Activated naive CD4-positive, alpha-beta T cell treated with anti-CD3 and anti-CD28 coated beads, Interleukin-2, amount 50 U/mL, for 72 hours (primary cell): Measurements from ENCODE around the gene ZSCAN2. TPM values are rescaled to one million over a fixed set of nuclear protein-coding genes. Genes with fewer than 3 reads are reported as not detected.
A peak's percentile ranks its signal among the peaks of the same experiment; 100 is the strongest.
"Not testable (repeated sequence)": the region's sequence is repeated elsewhere in the genome, so short reads cannot be mapped to it uniquely, and the experiment has no call there.

Experiments used
- ATAC-seq, 2 donors: fragments of 150-1000 bp; cut with Tn5 transposase; 2 replicates each; pipeline ENCODE4 v1.10.0; 2021; ENCODE audit warnings: mild to moderate bottlenecking in 2 of 2, moderate library complexity in 2 of 2
- DNase-seq, 2 donors: peaks; one replicate each; pipeline ENCODE4 v3.0.0; 2021 to 2022; ENCODE audit warnings: low spot score in 2 of 2
- H3K27ac Mint-ChIP-seq, 2 donors: one replicate each; pipeline ENCODE4 v1.8.0; 2022; ENCODE audit warnings: mild to moderate bottlenecking in 2 of 2, mixed read lengths in 2 of 2
- H3K36me3 Mint-ChIP-seq, 2 donors: one replicate each; pipeline ENCODE4 v1.8.0; 2022; ENCODE audit warnings: mixed read lengths in 2 of 2
- H3K9me3 Mint-ChIP-seq, 2 donors: one replicate each; pipeline ENCODE4 v1.8.0; 2022; ENCODE audit warnings: mixed read lengths in 2 of 2
- total RNA-seq, 2 donors: library from RNA; stranded (reverse); gene quantifications; one replicate each; pipeline ENCODE4 v1.2.3, GENCODE V29; 2022

The ZSCAN2 gene
- 1 to 10 TPM; 5.6 to 6.2 TPM for total RNA-seq

- peak; percentile 94 to 95 for DNase-seq
- H3K36me3 Mint-ChIP-seq, result peaks cover 0 to 5% of the 10 kb centered on the region in 2 donors
- peak; percentile 98 for ATAC-seq
- H3K9me3 Mint-ChIP-seq, result no peaks in the 10 kb centered on the region
- peak within 1 kb of the TSS; percentile 70 to 73 for H3K27ac Mint-ChIP-seq
Observed at GRCh38 chr15:84600687-84601554, at the start of gene ZSCAN2. TSS of gene ZSCAN2 (plus strand) at chr15:84601009. CDS start at chr15:84603928, 2,919 bp downstream.

GRCh38 chr15:84551624-84552023 is 49.2 kb upstream of the ZSCAN2 start:
- H3K36me3 Mint-ChIP-seq, result peaks cover 0 to 14% of the 10 kb centered on the region in 2 donors
- not testable (repeated sequence) for H3K9me3 Mint-ChIP-seq, H3K27ac Mint-ChIP-seq, DNase-seq, ATAC-seq

DNA sequence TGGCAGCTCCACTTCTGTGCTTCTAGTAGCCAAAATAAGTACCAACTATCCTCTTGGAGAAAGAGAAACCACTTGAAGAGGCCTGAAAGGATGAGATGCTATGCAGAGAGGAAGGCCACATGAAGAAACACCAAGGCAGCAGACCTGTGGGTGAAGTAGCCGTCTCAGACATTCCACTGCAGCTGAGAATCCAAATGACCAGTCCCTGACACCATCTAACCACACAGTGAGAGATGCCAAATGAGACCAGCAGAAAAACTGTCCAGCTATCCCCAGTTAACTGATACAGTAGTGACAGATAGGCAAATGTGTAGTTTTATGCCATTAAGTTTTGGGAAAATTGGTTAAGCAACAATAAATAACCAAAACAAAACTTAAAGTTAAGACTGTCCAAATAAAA is 47.9 kb upstream of the ZSCAN2 start:
- ATAC-seq (no peak), DNase-seq (no peak)
- H3K9me3 Mint-ChIP-seq, result no peaks in the 10 kb centered on the region
- H3K27ac Mint-ChIP-seq, result no peak overlapping the region
- peaks cover 0 to 9% of the 10 kb centered on the region in 2 donors for H3K36me3 Mint-ChIP-seq

DNA sequence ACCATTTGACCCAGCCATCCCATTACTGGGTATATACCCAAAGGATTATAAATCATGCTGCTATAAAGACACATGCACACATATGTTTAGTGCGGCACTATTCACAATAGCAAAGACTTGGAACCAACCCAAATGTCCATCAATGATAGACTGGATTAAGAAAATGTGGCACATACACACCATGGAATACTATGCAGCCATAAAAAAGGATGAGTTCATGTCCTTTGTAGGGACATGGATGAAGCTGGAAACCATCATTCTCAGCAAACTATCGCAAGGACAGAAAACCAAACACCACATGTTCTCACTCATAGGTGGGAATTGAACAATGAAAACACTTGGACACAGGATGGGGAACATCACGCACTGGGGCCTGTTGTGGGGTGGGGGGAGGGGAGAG is 44.1 kb upstream of the ZSCAN2 start:
- not testable (repeated sequence) for H3K36me3 Mint-ChIP-seq, DNase-seq, H3K9me3 Mint-ChIP-seq, ATAC-seq, H3K27ac Mint-ChIP-seq

DNA sequence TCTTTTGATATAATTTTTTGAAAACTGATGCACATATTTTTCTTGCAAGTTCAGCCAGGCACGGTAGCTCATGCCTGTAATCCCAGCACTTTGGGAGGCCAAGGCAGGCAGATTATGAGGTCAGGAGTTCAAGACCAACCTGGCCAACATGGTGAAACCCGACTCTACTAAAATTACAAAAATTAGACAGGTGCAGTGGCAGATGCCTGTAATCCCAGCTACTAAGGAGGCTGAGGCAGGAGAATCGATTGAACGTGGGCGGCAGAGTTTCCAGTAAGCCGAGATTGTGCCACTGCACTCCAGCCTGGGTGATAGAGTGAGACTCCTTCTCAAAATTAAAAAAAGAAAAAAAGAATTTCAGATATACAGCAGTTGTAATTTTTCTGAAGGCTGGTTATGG is 32.8 kb upstream of the ZSCAN2 start:
- not testable (repeated sequence) for ATAC-seq, H3K9me3 Mint-ChIP-seq, DNase-seq, H3K27ac Mint-ChIP-seq, H3K36me3 Mint-ChIP-seq

GRCh38 chr15:84570164-84570735 is 30.6 kb upstream of the ZSCAN2 start:
- H3K36me3 Mint-ChIP-seq, result no peaks in the 10 kb centered on the region
- no peaks in the 10 kb centered on the region for H3K9me3 Mint-ChIP-seq
- DNase-seq (peak; percentile 57 to 60), ATAC-seq (peak; percentile 65 to 66)
- peak overlapping the region; percentile 74 to 77 for H3K27ac Mint-ChIP-seq

GRCh38 chr15:84572231-84572630 is 28.6 kb upstream of the ZSCAN2 start:
- Mint-ChIP-seq H3K27ac (no peak overlapping the region), H3K36me3 (no peaks in the 10 kb centered on the region), H3K9me3 (no peaks in the 10 kb centered on the region)
- ATAC-seq, result no peak
- no peak for DNase-seq

DNA sequence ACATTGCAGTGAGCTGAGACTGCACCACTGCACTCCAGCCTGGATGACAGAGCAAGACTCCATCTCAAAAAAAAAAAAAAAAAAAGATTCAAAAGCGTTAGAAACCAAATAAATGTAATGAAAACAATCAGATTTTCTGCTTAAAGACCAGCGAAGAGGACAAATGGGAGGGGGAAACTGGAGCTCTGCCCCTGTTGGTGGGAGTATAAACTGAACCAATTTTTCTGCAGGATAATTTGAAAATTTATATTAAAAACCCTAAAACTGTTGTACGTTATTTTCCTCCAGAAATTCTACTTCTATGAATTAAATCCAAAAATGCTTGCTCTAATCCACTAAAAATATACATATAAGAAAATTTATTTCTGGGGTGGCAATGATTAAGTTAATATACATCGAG is 25.3 kb upstream of the ZSCAN2 start:
- ATAC-seq, result no peak
- Mint-ChIP-seq H3K27ac (no peak overlapping the region), H3K36me3 (no peaks in the 10 kb centered on the region), H3K9me3 (no peaks in the 10 kb centered on the region)
- DNase-seq, result no peak

DNA sequence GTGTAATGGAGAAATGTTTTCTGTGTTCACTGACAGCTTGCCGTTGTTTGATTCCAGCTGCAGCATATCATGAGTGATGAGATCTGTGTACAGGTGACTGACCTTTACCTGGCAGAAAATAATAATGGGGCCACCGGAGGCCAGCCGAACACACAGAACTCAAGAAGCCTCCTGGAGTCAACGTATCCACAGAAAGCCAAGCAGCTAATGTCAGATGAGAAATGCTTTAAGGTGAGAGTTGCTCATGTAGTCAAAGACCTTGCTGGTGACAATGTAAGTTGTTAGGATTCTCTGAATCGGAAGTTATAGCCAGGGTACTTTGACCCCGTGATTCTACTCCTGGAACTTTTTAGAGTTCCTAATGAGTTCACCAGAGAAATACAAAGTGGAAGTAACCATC is 22.9 kb upstream of the ZSCAN2 start:
- ATAC-seq, result not testable (repeated sequence)

DNA sequence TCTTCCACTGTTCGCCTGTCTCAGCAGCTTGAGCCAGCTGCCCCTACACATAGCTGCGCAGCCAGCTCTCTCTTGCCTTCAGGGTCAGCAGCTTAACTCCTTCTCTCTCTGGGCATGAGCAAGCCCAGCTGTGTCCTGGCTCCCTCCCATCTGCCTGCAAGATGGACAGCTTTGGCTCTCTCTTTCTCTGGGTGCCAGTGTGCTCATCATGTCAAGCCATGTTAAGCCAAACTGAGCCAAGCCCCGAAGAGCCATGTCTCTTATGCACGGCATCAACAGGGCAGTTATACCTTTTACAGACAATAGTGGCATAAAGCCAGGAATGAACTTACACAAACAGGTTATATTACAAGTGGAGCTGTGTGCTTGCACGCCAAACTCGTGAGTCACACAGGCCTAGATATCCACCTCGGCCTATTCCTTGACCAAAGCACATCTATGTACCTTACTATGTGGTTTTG is 21.5 kb upstream of the ZSCAN2 start:
- not testable (repeated sequence) for H3K36me3 Mint-ChIP-seq, DNase-seq, H3K27ac Mint-ChIP-seq, ATAC-seq, H3K9me3 Mint-ChIP-seq

More for the DNA sequence above, 22.9 kb upstream of the ZSCAN2 start:
- not testable (repeated sequence) for DNase-seq, H3K9me3 Mint-ChIP-seq, H3K27ac Mint-ChIP-seq, H3K36me3 Mint-ChIP-seq

DNA sequence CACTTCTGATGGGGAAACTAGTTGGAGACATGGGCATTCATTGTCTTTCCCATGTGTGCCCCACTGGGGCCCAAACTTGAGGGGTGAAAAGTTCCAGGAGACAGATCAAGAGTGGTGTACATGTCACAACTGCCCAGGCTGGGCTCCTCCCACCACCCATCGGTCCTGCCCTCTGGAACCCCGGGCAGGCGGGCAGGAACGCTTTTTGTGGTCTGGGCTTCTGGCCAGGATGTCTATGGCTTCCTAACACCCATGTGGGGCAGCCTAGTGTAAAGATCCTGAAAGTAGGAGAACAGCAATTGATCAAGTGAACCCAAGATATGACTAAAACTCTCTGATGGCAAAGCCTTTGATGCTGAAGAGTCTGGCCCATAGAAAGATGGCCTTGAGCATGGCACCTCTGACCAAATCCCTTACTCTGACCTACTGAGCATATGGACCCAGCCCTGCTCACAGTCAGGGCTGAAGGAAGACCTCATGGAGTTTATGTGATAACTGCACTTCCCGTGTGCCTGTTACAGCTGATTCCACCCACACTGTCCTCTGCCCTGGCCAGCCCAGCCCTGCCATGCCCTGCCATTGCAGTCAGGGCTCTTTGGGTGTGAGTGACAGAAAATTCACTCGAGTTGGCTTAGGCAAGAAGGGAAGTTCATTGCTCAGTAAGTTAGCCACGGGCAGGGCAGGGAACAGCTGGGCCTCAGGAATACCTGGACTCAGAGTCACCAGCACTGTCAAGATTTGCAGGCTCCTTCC is 19.0 kb upstream of the ZSCAN2 start:
- H3K27ac Mint-ChIP-seq, H3K36me3 Mint-ChIP-seq, DNase-seq, ATAC-seq, H3K9me3 Mint-ChIP-seq: not testable (repeated sequence)

DNA sequence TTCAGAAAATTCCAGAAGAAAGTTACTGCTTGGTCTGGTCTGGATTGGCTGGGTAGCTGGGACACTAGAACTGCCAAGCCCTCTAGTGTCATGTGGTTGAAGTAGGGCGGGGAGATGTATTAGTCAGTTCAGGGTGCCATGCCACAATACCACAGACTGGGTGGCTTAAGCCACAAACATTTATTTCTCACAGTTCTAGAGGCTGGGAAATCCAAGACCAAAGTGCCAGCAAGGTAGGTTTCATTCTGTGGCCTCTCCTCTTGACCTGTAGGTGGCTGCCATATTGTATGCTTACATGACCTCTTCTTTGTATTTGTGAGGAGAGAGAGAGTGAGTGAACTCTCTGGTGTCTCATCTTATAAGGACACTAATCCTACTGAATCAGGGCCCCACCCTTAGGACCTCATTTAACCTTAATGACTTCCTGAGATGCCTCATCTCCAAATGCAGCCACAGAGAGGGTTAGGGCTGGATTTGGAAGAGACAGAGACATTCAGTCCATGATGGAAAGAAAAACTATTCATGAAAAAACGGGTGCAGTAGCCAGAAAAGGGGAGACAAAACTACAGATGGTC is 18.1 kb upstream of the ZSCAN2 start:
- ATAC-seq (peak; percentile 28 to 85), DNase-seq (no peak)
- no peaks in the 10 kb centered on the region for H3K36me3 Mint-ChIP-seq
- H3K27ac Mint-ChIP-seq, result peak overlapping the region in 1 of 2 donors; percentile 48
- no peaks in the 10 kb centered on the region for H3K9me3 Mint-ChIP-seq

GRCh38 chr15:84583921-84584320 is 16.9 kb upstream of the ZSCAN2 start:
- DNase-seq, H3K27ac Mint-ChIP-seq, H3K9me3 Mint-ChIP-seq, H3K36me3 Mint-ChIP-seq, ATAC-seq: not testable (repeated sequence)

GRCh38 chr15:84586696-84587095 is 14.1 kb upstream of the ZSCAN2 start:
- H3K36me3 Mint-ChIP-seq, result no peaks in the 10 kb centered on the region
- DNase-seq (no peak), ATAC-seq (no peak)
- H3K9me3 Mint-ChIP-seq, result no peaks in the 10 kb centered on the region
- H3K27ac Mint-ChIP-seq, result no peak overlapping the region

- no peaks in the 10 kb centered on the region for H3K36me3 Mint-ChIP-seq
- no peak overlapping the region for H3K27ac Mint-ChIP-seq
- no peaks in the 10 kb centered on the region for H3K9me3 Mint-ChIP-seq
- ATAC-seq (peak; percentile 100), DNase-seq (peak; percentile 83 to 88)
Observed at GRCh38 chr15:84588053-84588874, 12.5 kb upstream of the ZSCAN2 start.

DNA sequence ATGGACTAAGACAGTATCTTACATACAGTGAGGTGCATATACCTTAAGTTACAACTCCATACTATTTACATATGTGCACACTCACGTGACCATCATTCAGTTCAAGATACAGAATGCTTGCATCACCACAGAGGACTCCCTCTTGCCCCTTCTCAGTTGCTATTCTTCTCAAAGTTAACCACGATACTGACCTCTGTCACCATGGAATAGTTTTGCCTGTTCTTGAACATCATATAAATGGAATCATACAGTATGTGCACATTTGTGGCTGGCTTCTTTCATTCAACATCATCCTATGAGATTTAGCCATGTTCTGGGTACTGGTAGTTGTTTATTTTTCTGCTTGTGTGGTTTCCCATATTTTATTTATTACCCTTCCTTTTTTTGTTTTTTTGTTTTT is 10.4 kb upstream of the ZSCAN2 start:
- H3K9me3 Mint-ChIP-seq, result no peaks in the 10 kb centered on the region
- no peaks in the 10 kb centered on the region for H3K36me3 Mint-ChIP-seq
- no peak overlapping the region for H3K27ac Mint-ChIP-seq
- ATAC-seq (no peak), DNase-seq (no peak)
